ENCODE data around the gene DPH1. TPM values are rescaled to one million over a fixed set of nuclear protein-coding genes. Genes with fewer than 3 reads are reported as not detected.
"Not testable (repeated sequence)": the region's sequence is repeated elsewhere in the genome, so short reads cannot be mapped to it uniquely, and the experiment has no call there.

DPH1 gene
- total RNA-seq, 2 experiments from 2014 or later: 40.1 to 45.0 TPM

GRCh38 chr17:2003525-2003924 lies 26.4 kb upstream of the DPH1 start:
- POLR2A ChIA-PET: no interaction called here
- CTCF ChIA-PET: no interaction called here

- POLR2A ChIA-PET: interaction anchor here (0.5 kb wide), 1 partner anchor 21 kb away, joined by 3 read pairs; no protein-coding TSS in a partner anchor
- CTCF ChIA-PET: no interaction called here
Measured at GRCh38 chr17:2004435-2004952, 25.5 kb upstream of the DPH1 start.

DNA sequence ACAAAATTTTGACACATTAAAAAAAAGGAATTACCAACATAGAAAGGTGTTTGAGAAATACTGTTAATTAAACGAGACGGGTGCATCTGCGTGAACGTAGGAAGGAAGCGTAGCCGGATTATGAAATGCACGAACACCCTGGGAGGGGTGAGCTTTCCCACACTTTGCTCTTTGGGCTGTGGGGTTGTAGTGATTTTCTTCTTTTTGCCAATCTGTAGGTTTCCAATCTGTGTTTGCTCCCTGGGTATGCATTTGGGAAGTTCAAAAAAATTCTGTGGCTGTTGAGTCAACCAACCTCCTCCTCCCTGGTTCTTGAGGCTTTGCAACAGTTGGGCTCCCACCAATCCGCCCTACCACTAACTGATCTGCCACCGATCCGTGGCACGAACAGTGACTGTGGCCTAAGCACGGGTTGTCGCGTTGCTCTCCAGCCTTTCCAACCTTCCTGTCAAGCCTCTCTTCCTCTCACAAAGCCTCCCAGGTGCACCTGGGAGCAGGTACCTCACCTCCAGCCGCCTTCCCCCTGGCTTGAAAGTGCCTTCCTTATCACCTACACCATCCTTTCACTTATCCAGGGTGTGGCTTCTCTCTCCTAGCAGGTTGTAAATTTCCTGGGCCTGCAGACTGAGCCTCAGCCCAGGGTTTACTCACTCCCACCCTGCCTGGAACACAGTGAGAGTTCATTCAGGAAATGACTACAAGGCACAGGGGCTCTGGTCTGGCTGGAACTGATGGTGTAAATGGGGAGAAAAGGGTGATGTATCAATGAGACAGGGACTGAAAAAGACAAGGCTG lies 21.4 kb upstream of the DPH1 start:
- POLR2A ChIA-PET: no interaction called here
- CTCF ChIA-PET: no interaction called here

GRCh38 chr17:2009737-2010136 lies 20.2 kb upstream of the DPH1 start:
- CTCF ChIA-PET: no interaction called here
- POLR2A ChIA-PET: interaction anchor here (0.6 kb wide), 1 partner anchor 13 kb away, joined by 3 read pairs; no protein-coding TSS in a partner anchor

- ChIA-PET POLR2A (no interaction called here), CTCF (no interaction called here)
Measured at GRCh38 chr17:2011411-2012371, 18.3 kb upstream of the DPH1 start.

GRCh38 chr17:2012499-2012898 lies 17.5 kb upstream of the DPH1 start:
- CTCF ChIA-PET: no interaction called here

GRCh38 chr17:2013220-2013993 lies 16.5 kb upstream of the DPH1 start:
- POLR2A ChIA-PET: interaction anchor here (0.7 kb wide), 1 partner anchor 1028 kb away, joined by 3 read pairs; no protein-coding TSS in a partner anchor
- CTCF ChIA-PET: not testable (repeated sequence)

More at GRCh38 chr17:2012499-2012898, 17.5 kb upstream of the DPH1 start:
- POLR2A ChIA-PET: interaction anchor here (0.7 kb wide), 1 partner anchor 1027 kb away, joined by 3 read pairs; no protein-coding TSS in a partner anchor

DNA sequence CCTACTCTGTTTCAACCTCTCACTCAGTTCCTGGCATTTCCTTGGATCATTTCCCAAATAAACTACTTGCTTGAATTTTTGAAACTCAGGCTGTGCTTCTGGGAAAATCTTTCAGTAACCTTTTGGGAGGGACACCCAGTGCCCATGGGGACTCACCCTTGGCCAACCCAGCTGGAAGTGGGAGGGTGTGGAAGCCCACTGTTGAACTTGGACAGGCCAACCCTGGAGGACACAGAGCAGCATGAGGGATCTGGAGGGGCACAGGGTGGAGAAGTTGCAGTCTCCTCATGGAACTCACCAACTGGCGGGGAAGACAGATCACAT lies 16.0 kb upstream of the DPH1 start:
- ChIA-PET CTCF (no interaction called here), POLR2A (no interaction called here)

- CTCF ChIA-PET: no interaction called here
- POLR2A ChIA-PET: no interaction called here
Measured at GRCh38 chr17:2015314-2015713, 14.6 kb upstream of the DPH1 start.

GRCh38 chr17:2016494-2016893 lies 13.5 kb upstream of the DPH1 start:
- POLR2A ChIA-PET: no interaction called here

GRCh38 chr17:2017274-2017941 lies 12.5 kb upstream of the DPH1 start:
- ChIA-PET POLR2A (no interaction called here), CTCF (interaction anchor here (0.6 kb wide), 1 partner anchor 452 kb away, joined by 3 read pairs; no protein-coding TSS in a partner anchor)

More at GRCh38 chr17:2016494-2016893, 13.5 kb upstream of the DPH1 start:
- CTCF ChIA-PET: no interaction called here

GRCh38 chr17:2018716-2019510 lies 11.0 kb upstream of the DPH1 start:
- CTCF ChIA-PET: no interaction called here
- POLR2A ChIA-PET: no interaction called here

DNA sequence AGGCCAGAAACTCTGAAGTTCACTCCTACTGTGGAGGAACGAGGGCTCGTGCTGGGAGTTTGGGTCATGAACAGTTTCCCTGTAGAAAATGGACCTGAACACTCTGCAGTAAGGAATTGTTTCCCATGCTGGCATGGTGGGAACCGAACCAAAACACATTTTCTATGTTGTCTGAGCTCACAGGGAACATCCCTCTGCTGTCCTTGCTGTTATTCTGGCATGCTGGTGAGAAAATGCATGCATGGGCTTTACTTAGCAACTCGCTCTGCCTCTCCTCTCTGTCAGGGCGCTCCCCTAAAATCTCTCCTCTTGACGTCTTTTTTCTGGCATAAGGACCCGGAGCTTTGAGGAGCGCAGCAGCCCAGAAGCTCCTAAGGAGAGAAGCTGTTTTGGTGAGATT lies 10.2 kb upstream of the DPH1 start:
- ChIA-PET POLR2A (no interaction called here), CTCF (interaction anchor here (0.6 kb wide), 1 partner anchor 263 kb away, joined by 4 read pairs; no protein-coding TSS in a partner anchor)

DNA sequence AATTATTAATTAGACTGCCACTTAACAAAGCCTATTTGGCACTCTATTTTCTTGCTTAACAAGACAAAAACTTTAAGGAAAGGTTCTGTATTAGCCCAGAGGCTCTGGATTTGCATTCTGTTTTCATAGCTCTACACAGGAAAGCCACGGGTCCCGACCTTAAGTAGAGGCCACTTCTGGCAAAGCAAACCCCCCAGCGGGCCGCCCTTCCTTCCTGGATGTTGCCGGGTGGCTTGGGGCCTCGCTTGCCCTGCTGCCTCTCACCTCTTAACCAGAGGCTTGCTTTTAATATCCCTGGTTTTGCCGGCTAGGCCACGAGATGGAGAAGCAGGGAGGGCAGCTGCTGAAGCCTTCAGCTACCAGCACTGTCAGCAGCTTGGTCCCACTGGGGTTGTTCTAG lies 9.2 kb upstream of the DPH1 start:
- ChIA-PET CTCF (no interaction called here), POLR2A (no interaction called here)

DNA sequence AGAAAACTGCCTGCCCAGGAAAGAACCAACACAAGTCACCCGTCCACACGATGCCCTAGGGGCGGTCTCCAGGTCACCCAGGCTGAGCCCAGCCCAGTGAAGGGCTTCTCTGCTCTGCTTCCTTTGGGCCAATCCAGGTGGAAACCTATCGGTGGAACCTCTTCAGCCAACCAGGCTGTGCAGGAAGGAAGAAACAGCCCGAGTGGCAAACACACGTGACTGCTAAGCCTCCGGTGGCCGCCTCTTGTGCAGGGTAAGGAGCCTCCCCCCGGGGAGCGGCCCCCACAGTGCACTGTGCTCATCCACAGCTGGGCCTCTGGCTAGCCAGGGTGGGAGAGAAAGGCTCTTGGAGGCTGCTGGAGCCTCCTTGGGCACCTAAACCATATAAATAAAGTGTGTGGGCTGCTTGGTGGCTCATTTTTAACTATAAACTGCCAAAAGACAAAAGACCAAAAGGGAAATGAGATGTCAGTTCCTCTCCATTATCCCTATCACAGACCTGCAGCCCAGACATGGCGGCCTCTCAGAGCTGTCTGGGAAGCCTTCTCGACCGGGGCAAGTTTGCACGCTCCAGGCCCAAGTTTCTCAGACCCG lies 7.2 kb upstream of the DPH1 start:
- POLR2A ChIA-PET: no interaction called here
- CTCF ChIA-PET: interaction anchor here (1.0 kb wide), 1 partner anchor 113 kb away, joined by 4 read pairs; no protein-coding TSS in a partner anchor

- ChIA-PET CTCF (interaction anchor here (1.0 kb wide), 1 partner anchor 114 kb away, joined by 4 read pairs; no protein-coding TSS in a partner anchor), POLR2A (no interaction called here)
Measured at GRCh38 chr17:2023256-2023655, 6.7 kb upstream of the DPH1 start.

DNA sequence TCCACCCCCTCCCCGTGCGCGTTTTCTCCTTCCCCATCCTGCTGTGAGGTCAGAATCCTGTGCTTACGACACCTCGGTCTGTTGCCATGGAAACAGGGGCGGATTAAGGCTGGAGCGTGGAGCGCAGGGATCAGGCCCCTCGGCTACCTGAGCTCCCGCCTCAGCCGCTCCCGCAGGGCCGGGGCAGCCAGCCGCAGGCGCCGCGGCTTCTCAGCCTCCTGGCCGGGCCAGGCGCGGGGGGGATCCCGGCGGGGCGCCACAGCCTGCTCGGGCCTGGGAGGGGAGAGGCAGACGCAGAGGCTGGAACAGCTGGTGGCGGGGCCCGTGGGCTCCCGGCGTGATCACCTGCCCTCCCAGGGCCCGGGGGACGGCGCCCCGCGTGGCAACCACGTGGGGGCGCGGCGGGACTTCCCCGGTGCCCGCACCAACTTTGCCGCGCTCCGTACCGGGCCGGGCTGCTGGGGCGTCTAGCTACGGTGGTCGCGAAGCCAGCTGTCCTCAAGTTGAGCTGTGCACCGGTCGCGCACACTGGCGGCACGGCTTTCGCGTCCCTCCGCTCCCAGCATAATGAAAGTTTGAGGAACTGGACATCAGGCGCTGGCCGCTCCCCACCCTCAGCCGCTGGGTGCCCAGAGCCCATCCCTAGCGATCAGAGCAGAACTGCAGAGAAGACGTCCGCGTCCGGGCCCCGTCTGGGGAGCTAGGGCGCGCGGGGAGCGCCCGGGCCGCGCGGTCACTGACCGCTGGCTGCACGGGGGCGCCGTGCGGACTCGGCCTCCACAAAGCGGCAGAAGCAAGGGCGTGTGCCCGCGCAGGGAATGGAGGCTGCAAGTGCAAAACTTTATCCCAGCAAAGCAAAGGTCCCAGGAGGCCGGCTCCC lies 6.0 kb upstream of the DPH1 start:
- POLR2A ChIA-PET: interaction anchor here (0.6 to 1.1 kb wide), 2 partner anchors 9 to 177 kb away, joined by 3 to 5 read pairs; no protein-coding TSS in a partner anchor
- CTCF ChIA-PET: interaction anchor here (1.0 to 1.4 kb wide), 2 partner anchors 114 to 221 kb away, joined by 3 to 4 read pairs; no protein-coding TSS in a partner anchor

Data from activated CD8-positive, alpha-beta memory T cell treated with anti-CD3 and anti-CD28 coated beads for 36 hours (primary cell).